ENCODE results near the gene HBP1.

GRCh38 chr7:107172276-107173032, 3.7 kb downstream of the HBP1 start:
- TF ChIP-seq POLR2A (IDR thresholded peaks at IDR 0.05; ENCODE audit: low read length) = no peak
- TF ChIP-seq CHD4 (IDR thresholded peaks at IDR 0.05; ENCODE audit: borderline replicate concordance) = no peak
- TF ChIP-seq, protein P1, sequence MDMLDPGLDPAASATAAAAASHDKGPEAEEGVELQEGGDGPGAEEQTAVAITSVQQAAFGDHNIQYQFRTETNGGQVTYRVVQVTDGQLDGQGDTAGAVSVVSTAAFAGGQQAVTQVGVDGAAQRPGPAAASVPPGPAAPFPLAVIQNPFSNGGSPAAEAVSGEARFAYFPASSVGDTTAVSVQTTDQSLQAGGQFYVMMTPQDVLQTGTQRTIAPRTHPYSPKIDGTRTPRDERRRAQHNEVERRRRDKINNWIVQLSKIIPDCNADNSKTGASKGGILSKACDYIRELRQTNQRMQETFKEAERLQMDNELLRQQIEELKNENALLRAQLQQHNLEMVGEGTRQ (IDR thresholded peaks at IDR 0.05) = no peak
- no peak for TF ChIP-seq HDAC2 (IDR thresholded peaks at IDR 0.05)
- TF ChIP-seq ELK1 (IDR thresholded peaks at IDR 0.05; ENCODE audit: low read depth, low read length) = no peak

Data from A549 (cell line).